A673 (cell line): ENCODE measurements around the gene TMEM63B. TPM values are rescaled to one million over a fixed set of nuclear protein-coding genes. Genes with fewer than 3 reads are reported as not detected.

ENCODE experiments used
- BruUV-seq: library from RNA; stranded (reverse); fragments of 400-500 nt; replicated peaks from 2 replicates; lab custom pipeline; 2021; lab: Mats Ljungman, UMichigan
- CTCF ChIA-PET: fragments of 300-600 bp; sonication (Branson Sonifier 250); formaldehyde crosslinking; loops from one replicate; lab custom pipeline; 2022; ENCODE audit warnings: antibody characterized with exemption; lab: Charles Lee
- POLR2A ChIA-PET: fragments of 300-600 bp; sonication (Branson Sonifier 250); formaldehyde crosslinking; loops from one replicate; lab custom pipeline; 2022; ENCODE audit warnings: antibody characterized with exemption; ENCODE audit not compliant: low non-redundant PET; lab: Charles Lee
- DNase-seq: peaks from one replicate; pipeline ENCODE4 v3.0.0-alpha.2; 2015; ENCODE audit warnings: low spot score
- H3K27ac ChIP-seq: fragments of 200-600 bp; sonication (generic); 2 replicates; pipeline ENCODE4 v1.5.1; 2016; ENCODE audit warnings: mixed run types, low read depth, mild to moderate bottlenecking, mixed read lengths, antibody characterized with exemption, low read length; ENCODE audit not compliant: poor library complexity, severe bottlenecking
- H3K27me3 ChIP-seq: fragments of 200-600 bp; sonication (generic); replicated peaks from 2 replicates; pipeline ENCODE4 v1.6.1; 2017; ENCODE audit warnings: mixed run types, low read depth, mild to moderate bottlenecking, mixed read lengths, antibody characterized with exemption, low read length; ENCODE audit not compliant: insufficient read depth, poor library complexity
- H3K36me3 ChIP-seq: fragments of 200-600 bp; sonication (generic); 2 replicates; pipeline ENCODE4 v1.6.1; 2016; ENCODE audit warnings: mixed run types, mild to moderate bottlenecking, mixed read lengths, antibody characterized with exemption, low read length; ENCODE audit not compliant: insufficient read depth, poor library complexity, severe bottlenecking
- H3K4me1 ChIP-seq: fragments of 200-600 bp; sonication (generic); 2 replicates; pipeline ENCODE4 v1.6.1; 2017; ENCODE audit warnings: mixed run types, mild to moderate bottlenecking, mixed read lengths, antibody characterized with exemption, low read length; ENCODE audit not compliant: insufficient read depth, poor library complexity, severe bottlenecking
- H3K4me3 ChIP-seq: fragments of 200-600 bp; sonication (generic); 2 replicates; pipeline ENCODE4 v1.5.1; 2016; ENCODE audit warnings: low read depth, mixed run types, mild to moderate bottlenecking, mixed read lengths, low read length; ENCODE audit not compliant: poor library complexity, severe bottlenecking
- H3K9me3 ChIP-seq: fragments of 200-600 bp; sonication (generic); 2 replicates; pipeline ENCODE4 v1.6.1; 2016; ENCODE audit warnings: mixed run types, low read depth, mild to moderate bottlenecking, mixed read lengths, antibody characterized with exemption, low read length; ENCODE audit not compliant: poor library complexity, severe bottlenecking
- EZH2 ChIP-seq: fragments of 200-600 bp; sonication (generic); IDR thresholded peaks from 2 replicates; pipeline ENCODE4 v1.6.1; 2017; ENCODE audit warnings: borderline replicate concordance, low read depth, mild to moderate bottlenecking, mixed read lengths, antibody characterized with exemption, low read length; ENCODE audit not compliant: poor library complexity, severe bottlenecking
- intact Hi-C: fragments of 100-400 bp; cut with micrococcal nuclease; formaldehyde crosslinking; loops from one replicate; pipeline ENCODE4 v1.10.0; 2022; ENCODE audit not compliant: unreplicated experiment
- total RNA-seq: library from RNA; stranded (reverse); gene quantifications from 2 replicates; pipeline ENCODE4 v1.2.3, GENCODE V29; 2021
- TF ChIP-seq, protein P1 (sequence below): fragments of 300-800, 200-600 bp; sonication (generic); conservative IDR thresholded peaks from 2 replicates; pipeline ENCODE4 v1.5.1; 2017; ENCODE audit warnings: low read depth, mild to moderate bottlenecking, antibody characterized with exemption, low read length, moderate library complexity, mixed read lengths

Gene TMEM63B
- total RNA-seq, 1 experiment from 2014 or later: 32.0 TPM

GRCh38 chr6:44201638-44202303 is 74.4 kb downstream of the TMEM63B start:
- intact Hi-C loops: no loop called here
- CTCF ChIA-PET: no interaction called here
- BruUV-seq: no TSS peak
- no peaks in the 10 kb centered on the region for H3K4me1 ChIP-seq
- no peak for DNase-seq
- H3K4me3 ChIP-seq: no peak overlapping the region
- H3K36me3 ChIP-seq: no peaks in the 10 kb centered on the region
- H3K27me3 ChIP-seq: no peaks in the 10 kb centered on the region
- POLR2A ChIA-PET: no interaction called here
- H3K9me3 ChIP-seq: no peaks in the 10 kb centered on the region
- no peak for TF ChIP-seq EZH2
- TF ChIP-seq, protein P1, sequence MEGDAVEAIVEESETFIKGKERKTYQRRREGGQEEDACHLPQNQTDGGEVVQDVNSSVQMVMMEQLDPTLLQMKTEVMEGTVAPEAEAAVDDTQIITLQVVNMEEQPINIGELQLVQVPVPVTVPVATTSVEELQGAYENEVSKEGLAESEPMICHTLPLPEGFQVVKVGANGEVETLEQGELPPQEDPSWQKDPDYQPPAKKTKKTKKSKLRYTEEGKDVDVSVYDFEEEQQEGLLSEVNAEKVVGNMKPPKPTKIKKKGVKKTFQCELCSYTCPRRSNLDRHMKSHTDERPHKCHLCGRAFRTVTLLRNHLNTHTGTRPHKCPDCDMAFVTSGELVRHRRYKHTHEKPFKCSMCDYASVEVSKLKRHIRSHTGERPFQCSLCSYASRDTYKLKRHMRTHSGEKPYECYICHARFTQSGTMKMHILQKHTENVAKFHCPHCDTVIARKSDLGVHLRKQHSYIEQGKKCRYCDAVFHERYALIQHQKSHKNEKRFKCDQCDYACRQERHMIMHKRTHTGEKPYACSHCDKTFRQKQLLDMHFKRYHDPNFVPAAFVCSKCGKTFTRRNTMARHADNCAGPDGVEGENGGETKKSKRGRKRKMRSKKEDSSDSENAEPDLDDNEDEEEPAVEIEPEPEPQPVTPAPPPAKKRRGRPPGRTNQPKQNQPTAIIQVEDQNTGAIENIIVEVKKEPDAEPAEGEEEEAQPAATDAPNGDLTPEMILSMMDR: no peak
- H3K27ac ChIP-seq: no peak overlapping the region

DNA sequence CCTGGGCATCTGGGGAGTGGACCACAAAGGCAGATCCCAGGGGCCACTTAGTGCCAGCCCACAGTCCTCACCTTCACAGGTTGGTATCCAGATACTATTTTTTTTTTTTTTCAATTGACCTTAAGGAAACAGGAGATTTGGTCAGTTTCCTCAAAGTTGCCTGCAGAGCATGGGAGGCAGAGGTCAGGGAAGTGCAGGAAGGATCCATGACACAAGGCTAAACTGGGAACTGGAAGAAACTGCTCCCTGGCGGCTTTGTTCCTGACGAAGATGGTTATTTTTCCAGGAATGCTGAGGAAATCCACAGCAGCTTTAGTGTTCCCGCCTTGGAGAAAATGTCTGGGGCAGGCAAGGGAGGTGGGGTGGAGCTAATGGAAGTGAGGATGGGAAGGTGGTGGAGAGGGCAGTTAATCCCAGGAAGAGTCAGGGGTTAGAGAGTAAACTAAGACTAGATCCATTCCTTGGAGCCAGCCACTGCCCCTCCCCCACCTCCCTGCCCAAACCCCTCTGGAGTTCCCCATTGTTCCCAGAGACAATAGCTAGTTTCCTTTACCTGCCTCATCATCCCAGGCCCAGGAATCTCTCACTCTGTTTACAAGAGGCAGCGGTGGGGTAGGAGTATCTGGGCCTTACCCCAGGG is 75.1 kb downstream of the TMEM63B start:
- no TSS peak for BruUV-seq
- Histone ChIP-seq H3K4me3 (no peak overlapping the region), H3K36me3 (no peaks in the 10 kb centered on the region), H3K27me3 (no peaks in the 10 kb centered on the region), H3K4me1 (no peaks in the 10 kb centered on the region), H3K9me3 (no peaks in the 10 kb centered on the region), H3K27ac (no peak overlapping the region)
- DNase-seq: no peak
- ChIA-PET POLR2A (no interaction called here), CTCF (no interaction called here)
- intact Hi-C loops: no loop called here
- TF ChIP-seq, protein P1: no peak
- TF ChIP-seq EZH2: no peak

DNA sequence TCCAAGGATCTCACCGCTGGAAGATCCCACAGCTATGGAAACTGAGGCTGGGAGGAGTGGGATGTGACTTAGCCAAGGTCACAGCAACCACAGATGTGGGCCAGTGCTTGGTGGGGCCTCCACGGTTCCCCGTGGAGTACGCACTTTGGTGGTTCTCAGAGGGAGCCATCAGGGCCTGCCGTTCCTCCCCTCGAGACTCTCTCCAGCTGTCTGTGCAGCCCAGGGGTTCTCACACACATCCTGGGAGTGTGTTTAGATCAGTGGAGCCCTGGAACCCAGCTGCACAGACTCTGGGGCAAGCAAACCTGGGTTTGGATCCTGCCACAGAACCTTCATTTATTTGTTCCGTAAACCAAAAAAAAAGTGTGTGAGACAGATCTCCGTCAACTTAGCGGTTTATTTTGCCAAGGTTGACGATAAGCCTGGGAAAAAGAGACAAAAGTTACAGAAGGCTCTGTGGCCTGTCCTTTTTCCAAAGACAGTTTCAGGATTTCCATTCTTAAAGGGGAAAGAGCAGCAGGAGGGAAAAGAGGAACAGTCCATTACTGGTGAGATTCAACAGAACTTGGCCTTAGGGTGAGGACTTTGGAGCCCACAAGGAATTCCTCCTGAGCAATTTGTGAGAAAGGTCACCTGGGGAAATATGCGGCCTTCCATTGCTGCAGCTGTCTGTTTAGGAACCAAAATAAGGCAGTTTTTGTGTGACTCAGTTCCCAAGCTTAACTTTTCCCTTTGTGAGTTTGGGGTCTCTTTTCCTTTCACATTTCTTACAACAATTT is 75.8 kb downstream of the TMEM63B start:
- H3K9me3 ChIP-seq: no peaks in the 10 kb centered on the region
- no peak for DNase-seq
- ChIA-PET POLR2A (no interaction called here), CTCF (no interaction called here)
- BruUV-seq: no TSS peak
- no peak for TF ChIP-seq EZH2
- TF ChIP-seq, protein P1: no peak
- no peaks in the 10 kb centered on the region for H3K27me3 ChIP-seq
- H3K4me1 ChIP-seq: no peaks in the 10 kb centered on the region
- H3K36me3 ChIP-seq: no peaks in the 10 kb centered on the region
- intact Hi-C loops: no loop called here
- H3K27ac ChIP-seq: no peak overlapping the region
- H3K4me3 ChIP-seq: no peak overlapping the region
